ENCODE results near the gene PIGU. TPM values are rescaled to one million over a fixed set of nuclear protein-coding genes. Genes with fewer than 3 reads are reported as not detected.
"Not testable (repeated sequence)": the region's sequence is repeated elsewhere in the genome, so short reads cannot be mapped to it uniquely, and the experiment has no call there.

Gene PIGU
- polyA plus RNA-seq, 3 donors, result 6.6 to 13.4 (median 11.1) TPM

GRCh38 chr20:34515484-34516246, 161.2 kb downstream of the PIGU start:
- H3K27ac ChIP-seq (ENCODE audit: low read depth, low read length), result no peak overlapping the region
- WGBS, 3 donors, result 0 to 6% (median 2%) methylated on average over 36 of the region's 36 CpGs

GRCh38 chr20:34514897-34515483, 161.9 kb downstream of the PIGU start:
- H3K27ac ChIP-seq (ENCODE audit: low read depth, low read length), result no peak overlapping the region

GRCh38 chr20:34514034-34514433, 162.9 kb downstream of the PIGU start:
- not testable (repeated sequence) for H3K27ac ChIP-seq (ENCODE audit: low read depth, low read length)
- 91 to 95% (median 94%) methylated on average over 17 of the region's 17 CpGs for WGBS, 3 donors

More at GRCh38 chr20:34514897-34515483, 161.9 kb downstream of the PIGU start:
- WGBS, 3 donors, result 15 to 31% (median 28%) methylated on average over 19 of the region's 19 CpGs

GRCh38 chr20:34512955-34513419, 163.9 kb downstream of the PIGU start:
- H3K27ac ChIP-seq (ENCODE audit: low read depth, low read length), result no peak overlapping the region

- 85 to 92% (median 91%) methylated on average over 4 of the region's 4 CpGs for WGBS, 3 donors
- no peak overlapping the region for H3K27ac ChIP-seq (ENCODE audit: low read depth, low read length)
Measured at GRCh38 chr20:34512266-34512954, 164.5 kb downstream of the PIGU start.

- 67 to 97% (median 96%) methylated on average over 3 of the region's 3 CpGs for WGBS, 3 donors
Measured at GRCh38 chr20:34511891-34512265, 165.0 kb downstream of the PIGU start.

GRCh38 chr20:34510575-34510974, 166.3 kb downstream of the PIGU start:
- 89 to 98% (median 93%) methylated on average over 1 of the region's 1 CpG for WGBS, 3 donors
- no peak overlapping the region for H3K27ac ChIP-seq (ENCODE audit: low read depth, low read length)

More at GRCh38 chr20:34511891-34512265, 165.0 kb downstream of the PIGU start:
- H3K27ac ChIP-seq (ENCODE audit: low read depth, low read length), result no peak overlapping the region

Other genes starting within 250 kb of the PIGU start
- gene DYNLRB1, start 160.7 kb downstream of the PIGU start, polyA plus RNA-seq, result 100 to 1,000 TPM in 2 of 3 donors, 10 to 100 TPM in 1; 67.3 to 250 (median 166) TPM
- 10 to 100 TPM; 24.8 to 82.0 (median 78.1) TPM for gene MAP1LC3A, start 118.4 kb downstream of the PIGU start, polyA plus RNA-seq
- gene TP53INP2, start 27.3 kb upstream of the PIGU start, polyA plus RNA-seq, result 10 to 100 TPM in 2 of 3 donors, 1 to 10 TPM in 1; 4.0 to 22.5 (median 17.8) TPM
- 10 to 100 TPM in 2 of 3 donors, 1 to 10 TPM in 1; 7.8 to 20.5 (median 12.5) TPM for gene NCOA6, start 148.6 kb upstream of the PIGU start, polyA plus RNA-seq
- gene GGT7, start 195.8 kb upstream of the PIGU start, polyA plus RNA-seq, result 10 to 100 TPM in 2 of 3 donors, 1 to 10 TPM in 1; 8.1 to 12.8 (median 11.7) TPM
- gene ACSS2, start 199.5 kb upstream of the PIGU start, polyA plus RNA-seq, result 100 to 1,000 TPM in 1 of 3 donors, 10 to 100 TPM in 2; 22.9 to 150 (median 94.7) TPM